GM21526 (cell line): Measurements from ENCODE around the gene TRAF2.

Experiments
- ATAC-seq: cut with Tn5 transposase; IDR thresholded peaks from one replicate; pipeline ENCODE4 v1.9.1; 2021; ENCODE audit warnings: moderate library complexity; ENCODE audit not compliant: unreplicated experiment, low FRiP score

TRAF2 gene

GRCh38 chr9:136934277-136934676 lies 48.0 kb downstream of the TRAF2 start:
- no peak for ATAC-seq

DNA sequence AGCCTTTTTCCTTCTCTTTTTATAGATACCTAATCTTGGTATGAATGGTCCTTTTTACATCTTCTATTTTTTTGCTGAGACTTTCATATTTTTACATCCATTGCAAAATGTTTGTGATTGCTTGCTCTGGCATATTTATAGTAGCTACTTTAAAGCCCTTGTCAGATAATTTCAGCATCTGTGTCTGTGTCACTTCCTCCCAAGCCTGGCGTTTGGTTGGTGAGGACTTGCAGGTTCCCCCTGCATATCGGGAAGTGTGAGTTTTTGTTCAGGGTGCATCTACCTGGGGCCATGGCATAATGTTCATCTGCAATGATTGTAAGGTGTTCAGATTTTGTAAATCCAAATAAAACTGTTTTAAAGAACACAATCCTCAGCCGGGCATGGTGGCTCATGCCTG lies 49.3 kb downstream of the TRAF2 start:
- no peak for ATAC-seq

GRCh38 chr9:136936645-136937170 lies 50.4 kb downstream of the TRAF2 start:
- no peak for ATAC-seq

GRCh38 chr9:136937186-136938001 lies 51.1 kb downstream of the TRAF2 start:
- ATAC-seq, result no peak

- no peak for ATAC-seq
These were observed 53.2 kb downstream of the TRAF2 start for GRCh38 chr9:136939431-136939995.

- no peak for ATAC-seq
These were observed 53.7 kb downstream of the TRAF2 start for GRCh38 chr9:136939996-136940525.

- no peak for ATAC-seq
These were observed 54.4 kb downstream of the TRAF2 start for GRCh38 chr9:136940526-136941230.

GRCh38 chr9:136941231-136942111 lies 55.2 kb downstream of the TRAF2 start:
- no peak for ATAC-seq

DNA sequence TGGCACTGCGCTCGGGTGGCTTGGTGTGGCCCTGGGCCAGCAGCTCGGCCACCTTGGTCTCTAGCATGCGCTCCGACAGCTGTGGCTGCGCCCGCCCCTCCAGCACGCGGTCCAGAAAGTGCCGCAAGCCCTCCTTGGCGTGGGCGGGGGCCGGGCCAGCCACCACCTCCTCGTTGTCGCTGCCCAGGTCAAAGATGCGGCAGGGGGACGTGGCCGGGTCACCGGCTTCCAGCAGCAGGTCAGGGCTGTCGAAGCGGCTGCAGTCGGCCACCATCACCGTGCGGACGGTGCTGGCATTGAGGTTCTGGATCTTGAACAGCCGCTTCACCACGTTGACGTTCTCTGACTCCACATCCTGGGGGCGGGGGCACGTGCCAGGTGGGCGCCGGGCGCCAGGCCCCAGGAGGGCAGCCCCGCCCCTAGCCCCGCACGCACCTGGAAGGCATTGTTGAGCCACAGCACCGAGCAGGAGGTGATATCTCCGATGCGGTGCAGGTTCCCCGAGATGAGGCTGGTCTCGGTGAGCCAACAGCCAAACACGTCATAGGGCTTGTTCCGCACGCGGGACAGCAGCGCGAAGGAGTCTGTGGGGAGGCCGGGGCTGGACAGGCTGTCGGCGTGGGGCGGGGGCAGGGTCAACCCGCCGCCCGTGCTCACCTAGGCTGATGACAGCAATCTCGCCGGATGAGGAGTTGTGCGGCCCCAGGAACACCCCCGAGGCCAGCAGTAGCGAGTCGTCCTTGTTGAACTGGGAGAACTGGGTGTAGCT lies 56.0 kb downstream of the TRAF2 start:
- ATAC-seq, result no peak

GRCh38 chr9:136942881-136943230 lies 56.5 kb downstream of the TRAF2 start:
- no peak for ATAC-seq

GRCh38 chr9:136943291-136944211 lies 57.2 kb downstream of the TRAF2 start:
- ATAC-seq, result no peak

GRCh38 chr9:136944212-136944518 lies 57.8 kb downstream of the TRAF2 start:
- ATAC-seq, result peak; percentile 21

GRCh38 chr9:136944519-136945332 lies 58.4 kb downstream of the TRAF2 start, which contains the start of the genes C8G and FBXW5:
Gene C8G, plus strand, starts transcription at chr9:136945243. Its CDS starts 78 bp downstream, at chr9:136945321.
Gene FBXW5, minus strand, starts transcription at chr9:136944738. Its CDS starts 655 bp downstream, at chr9:136944083.
- ATAC-seq, result peak; percentile 65

- ATAC-seq, result no peak
These were observed 59.3 kb downstream of the TRAF2 start for GRCh38 chr9:136945333-136946227.

DNA sequence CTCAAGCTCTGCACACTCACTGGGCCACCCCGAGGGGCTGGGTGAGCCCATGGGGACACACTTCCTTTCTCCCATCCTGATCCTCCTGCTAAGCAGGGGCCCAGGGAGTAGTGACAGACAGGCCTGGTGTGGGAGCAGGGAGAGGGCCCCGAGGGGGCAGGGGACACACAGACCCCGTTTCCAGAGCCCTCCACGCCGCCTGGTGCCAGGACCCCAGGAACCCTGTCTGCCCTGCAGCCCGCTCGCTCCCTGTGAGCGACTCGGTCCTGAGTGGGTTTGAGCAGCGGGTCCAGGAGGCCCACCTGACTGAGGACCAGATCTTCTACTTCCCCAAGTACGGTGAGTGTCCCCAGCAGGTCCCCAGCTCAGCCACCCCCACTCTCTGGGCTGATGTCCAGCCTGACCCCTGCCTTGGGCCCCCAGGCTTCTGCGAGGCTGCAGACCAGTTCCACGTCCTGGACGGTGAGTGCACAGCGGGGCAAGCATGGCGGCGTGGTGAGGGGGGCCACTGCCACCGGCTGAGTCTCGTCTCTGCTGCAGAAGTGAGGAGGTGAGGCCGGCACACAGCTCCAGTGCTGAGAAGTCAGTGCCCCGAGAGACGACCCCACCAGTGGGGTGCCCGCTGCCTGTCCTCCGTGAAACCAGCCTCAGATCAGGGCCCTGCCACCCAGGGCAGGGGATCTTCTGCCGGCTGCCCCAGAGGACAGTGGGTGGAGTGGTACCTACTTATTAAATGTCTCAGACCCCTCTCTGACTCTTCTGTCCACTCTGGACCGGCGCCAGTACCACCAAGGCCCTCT lies 60.1 kb downstream of the TRAF2 start:
- no peak for ATAC-seq
